ENCODE results near the gene ARHGEF7.

Gene ARHGEF7

DNA sequence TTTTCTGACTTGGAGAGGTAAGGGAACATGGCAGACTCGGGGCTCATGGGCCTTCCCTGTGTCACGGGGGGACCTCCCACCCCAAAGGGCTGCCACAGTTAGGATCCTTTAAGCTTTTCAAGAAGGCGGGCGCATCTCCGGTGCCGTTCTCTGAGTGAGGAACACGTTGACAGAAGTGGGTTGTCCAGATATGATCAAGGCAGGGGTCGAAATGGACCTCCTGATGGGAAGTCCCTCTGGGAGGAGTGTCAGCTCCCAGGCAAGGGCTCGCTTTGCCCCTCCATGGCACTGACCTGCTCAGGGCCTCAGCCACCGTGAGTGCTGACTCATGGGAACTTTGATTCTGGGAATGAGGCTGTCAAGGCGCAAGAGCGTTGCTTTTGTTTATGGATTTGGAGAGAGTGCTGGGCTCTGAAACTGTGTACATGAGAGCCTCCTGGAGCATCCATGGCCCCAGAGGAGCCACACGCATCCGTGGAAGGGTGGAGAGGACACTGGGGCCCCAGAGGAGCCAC is 198.9 kb downstream of the ARHGEF7 start:
- DNase-seq (ENCODE audit: low read depth): no peak
- no peak for TF ChIP-seq CTCF (IDR thresholded peaks at IDR 0.05; ENCODE audit: control insufficient read depth, insufficient read depth, low read depth, low read length, missing control alignments)
- no peak overlapping the region for H3K4me3 ChIP-seq (ENCODE audit: control insufficient read depth, low read depth, low read length)

- no peak for TF ChIP-seq CTCF (IDR thresholded peaks at IDR 0.05; ENCODE audit: control insufficient read depth, insufficient read depth, low read depth, low read length, missing control alignments)
- DNase-seq (ENCODE audit: low read depth): no peak
- H3K4me3 ChIP-seq (ENCODE audit: control insufficient read depth, low read depth, low read length): no peak overlapping the region
Measured at GRCh38 chr13:111314852-111315251, 199.7 kb downstream of the ARHGEF7 start.

DNA sequence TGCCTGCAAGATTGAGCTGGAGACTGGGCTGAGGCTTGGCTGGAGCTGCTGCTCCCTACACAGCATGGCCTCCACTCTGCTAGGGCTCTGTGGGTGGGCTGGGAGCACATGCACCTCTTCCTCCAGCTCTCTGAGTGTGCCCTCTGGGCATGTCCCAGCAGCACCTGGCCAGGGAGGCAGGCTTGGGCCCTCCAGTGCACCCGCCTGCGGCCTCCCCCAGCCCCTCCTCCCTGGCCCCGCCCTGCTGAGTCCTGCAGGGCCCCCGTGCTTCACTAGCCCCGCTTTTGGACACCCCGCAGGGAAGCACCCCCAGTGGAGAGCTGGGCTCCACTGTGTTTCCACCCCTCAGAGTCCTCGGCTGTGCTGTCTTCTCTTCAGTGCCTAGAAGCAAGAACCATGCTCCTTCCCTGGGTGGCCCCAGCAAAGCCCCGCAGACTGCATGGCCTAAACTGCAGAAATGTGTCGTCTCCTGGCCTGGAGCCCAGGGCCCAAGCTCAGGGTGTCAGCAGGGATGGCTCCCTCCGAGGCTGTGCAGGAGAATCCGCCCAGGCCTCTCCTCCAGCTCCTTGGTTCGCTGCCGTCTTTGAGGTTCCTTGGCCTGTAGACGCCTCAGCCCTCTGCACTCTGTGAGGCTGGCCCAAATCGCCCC is 200.4 kb downstream of the ARHGEF7 start:
- TF ChIP-seq CTCF (IDR thresholded peaks at IDR 0.05; ENCODE audit: control insufficient read depth, insufficient read depth, low read depth, low read length, missing control alignments): no peak
- no peak overlapping the region for H3K4me3 ChIP-seq (ENCODE audit: control insufficient read depth, low read depth, low read length)
- no peak for DNase-seq (ENCODE audit: low read depth)

- TF ChIP-seq CTCF (IDR thresholded peaks at IDR 0.05; ENCODE audit: control insufficient read depth, insufficient read depth, low read depth, low read length, missing control alignments): no peak
Measured at GRCh38 chr13:111316161-111316730, 201.1 kb downstream of the ARHGEF7 start.

DNA sequence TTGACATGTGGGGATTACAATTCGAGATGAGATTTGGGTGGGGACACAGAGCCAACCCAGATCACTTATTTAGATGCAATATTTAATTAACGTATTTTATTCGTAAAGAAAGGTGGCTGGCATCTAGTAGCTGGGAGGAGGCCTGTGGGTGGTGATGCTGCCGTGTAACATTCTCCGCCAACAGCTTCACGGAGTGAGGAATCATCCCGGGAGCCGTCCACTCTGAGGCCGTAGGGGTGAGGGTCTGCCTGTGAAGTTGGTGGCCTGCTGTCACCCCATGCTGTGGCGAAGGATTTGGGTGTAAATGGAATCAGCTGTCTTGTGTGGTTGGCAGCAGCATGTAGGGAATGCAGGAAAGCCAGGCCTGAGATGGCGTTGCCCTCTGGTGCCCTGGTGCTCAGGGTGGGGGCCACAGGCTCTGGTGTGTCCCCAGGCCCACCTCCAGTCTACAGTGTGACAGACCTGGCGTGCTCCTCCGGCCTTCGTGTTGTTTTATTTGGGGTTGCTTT is 202.0 kb downstream of the ARHGEF7 start:
- no peak overlapping the region for H3K4me3 ChIP-seq (ENCODE audit: control insufficient read depth, low read depth, low read length)
- DNase-seq (ENCODE audit: low read depth): no peak
- no peak for TF ChIP-seq CTCF (IDR thresholded peaks at IDR 0.05; ENCODE audit: control insufficient read depth, insufficient read depth, low read depth, low read length, missing control alignments)

More at GRCh38 chr13:111316161-111316730, 201.1 kb downstream of the ARHGEF7 start:
- no peak overlapping the region for H3K4me3 ChIP-seq (ENCODE audit: control insufficient read depth, low read depth, low read length)
- DNase-seq (ENCODE audit: low read depth): no peak

GRCh38 chr13:111317571-111318345 is 202.6 kb downstream of the ARHGEF7 start:
- no peak overlapping the region for H3K4me3 ChIP-seq (ENCODE audit: control insufficient read depth, low read depth, low read length)
- no peak for DNase-seq (ENCODE audit: low read depth)
- no peak for TF ChIP-seq CTCF (IDR thresholded peaks at IDR 0.05; ENCODE audit: control insufficient read depth, insufficient read depth, low read depth, low read length, missing control alignments)
